KOPT-K1 (cell line): ENCODE results near the gene POLD2.
A peak's percentile ranks its signal among the peaks of the same experiment; 100 is the strongest.

Experiments used
- H3K27ac ChIP-seq: fragments of 200-600 bp; sonication (generic); 2 replicates; pipeline ENCODE4 v1.5.1; 2016; ENCODE audit warnings: antibody characterized with exemption, mild to moderate bottlenecking, low read depth, low read length; ENCODE audit not compliant: poor library complexity, severe bottlenecking
- H3K36me3 ChIP-seq: fragments of 200-600 bp; sonication (generic); 2 replicates; pipeline ENCODE4 v1.5.1; 2017; ENCODE audit warnings: antibody characterized with exemption, mild to moderate bottlenecking, low read length, moderate library complexity; ENCODE audit not compliant: insufficient read depth
- H3K9me3 ChIP-seq: fragments of 200-600 bp; sonication (generic); 2 replicates; pipeline ENCODE4 v1.5.1; 2017; ENCODE audit warnings: antibody characterized with exemption, low read length, mild to moderate bottlenecking; ENCODE audit not compliant: insufficient read depth, poor library complexity, severe bottlenecking

The POLD2 gene

DNA sequence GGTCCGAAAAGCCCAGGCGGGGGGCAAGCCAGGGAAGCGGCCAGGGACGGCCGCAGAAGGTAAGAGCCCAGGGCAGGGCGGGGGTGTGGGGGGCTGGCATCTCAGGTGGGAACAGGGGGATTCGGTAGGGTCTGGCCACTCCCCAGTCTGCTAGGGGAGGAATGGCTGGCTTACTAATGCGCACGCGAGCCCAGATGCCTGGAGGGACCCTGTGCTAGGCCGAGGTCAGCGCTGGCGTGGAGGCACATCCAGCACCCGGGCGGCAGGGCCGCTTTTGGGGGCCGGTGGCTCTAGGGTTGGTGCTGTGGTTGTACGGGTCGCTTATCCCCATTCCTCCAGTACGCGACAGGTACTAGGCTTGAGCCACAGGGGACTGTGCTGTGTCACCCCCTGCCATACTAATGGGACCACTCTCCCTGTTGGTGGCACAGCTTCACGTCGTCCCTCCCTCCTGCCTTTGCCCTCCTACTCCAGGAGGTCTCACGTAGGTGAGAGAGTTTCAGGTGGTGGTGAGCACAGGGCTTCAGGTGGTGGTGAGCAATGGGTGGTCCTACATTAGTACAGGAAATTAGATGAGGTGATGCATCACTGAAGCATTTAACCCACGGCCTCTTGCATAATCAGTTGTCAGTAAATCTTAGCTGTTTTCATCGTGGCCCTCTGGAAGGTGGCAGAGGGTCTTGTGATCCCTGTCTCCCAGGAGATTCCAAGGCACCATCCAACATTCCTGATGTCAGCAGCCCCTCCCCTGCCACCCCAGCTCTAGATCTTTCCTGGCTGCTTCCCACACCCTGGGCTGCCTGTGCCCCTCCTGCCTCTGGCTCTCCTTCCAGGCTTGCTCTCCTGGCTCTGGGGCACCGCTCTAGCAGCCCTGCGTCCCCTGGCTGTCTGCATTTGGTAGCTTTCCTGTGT, 18.2 kb downstream of the POLD2 start:
- peaks cover 54% of the 10 kb centered on the region for H3K36me3 ChIP-seq
- peak overlapping the region; percentile 100 for H3K27ac ChIP-seq
- H3K9me3 ChIP-seq = no peaks in the 10 kb centered on the region

- no peaks in the 10 kb centered on the region for H3K9me3 ChIP-seq
- H3K27ac ChIP-seq = peak within 1 kb of the TSS; percentile 100
- peaks cover 45% of the 10 kb centered on the region for H3K36me3 ChIP-seq
Measured at GRCh38 chr7:44103923-44104859, 19.2 kb downstream of the POLD2 start, which contains the start of gene AEBP1. AEBP1 (plus strand) TSS chr7:44104345; CDS start chr7:44104666, 321 bp downstream.

DNA sequence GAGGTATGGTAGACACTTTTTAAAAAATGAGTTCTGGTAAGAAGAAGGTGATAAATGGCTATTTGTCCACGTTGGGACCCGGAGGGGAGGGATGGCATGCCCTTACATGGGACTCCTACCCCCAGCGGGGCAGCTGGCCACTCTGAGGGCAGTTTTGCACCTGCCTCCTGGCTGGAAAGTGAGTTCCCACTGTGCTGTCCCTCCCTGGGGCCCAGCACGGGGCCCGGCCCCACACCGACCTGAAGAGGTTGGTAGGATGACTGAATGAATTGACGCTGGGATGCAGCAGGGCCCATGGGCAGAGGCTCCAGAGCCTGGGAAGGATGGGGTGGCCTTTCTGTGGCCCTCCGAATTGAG, 19.8 kb downstream of the POLD2 start:
- Histone ChIP-seq H3K9me3 (no peaks in the 10 kb centered on the region), H3K36me3 (peaks cover 38% of the 10 kb centered on the region), H3K27ac (peak overlapping the region; percentile 100)

DNA sequence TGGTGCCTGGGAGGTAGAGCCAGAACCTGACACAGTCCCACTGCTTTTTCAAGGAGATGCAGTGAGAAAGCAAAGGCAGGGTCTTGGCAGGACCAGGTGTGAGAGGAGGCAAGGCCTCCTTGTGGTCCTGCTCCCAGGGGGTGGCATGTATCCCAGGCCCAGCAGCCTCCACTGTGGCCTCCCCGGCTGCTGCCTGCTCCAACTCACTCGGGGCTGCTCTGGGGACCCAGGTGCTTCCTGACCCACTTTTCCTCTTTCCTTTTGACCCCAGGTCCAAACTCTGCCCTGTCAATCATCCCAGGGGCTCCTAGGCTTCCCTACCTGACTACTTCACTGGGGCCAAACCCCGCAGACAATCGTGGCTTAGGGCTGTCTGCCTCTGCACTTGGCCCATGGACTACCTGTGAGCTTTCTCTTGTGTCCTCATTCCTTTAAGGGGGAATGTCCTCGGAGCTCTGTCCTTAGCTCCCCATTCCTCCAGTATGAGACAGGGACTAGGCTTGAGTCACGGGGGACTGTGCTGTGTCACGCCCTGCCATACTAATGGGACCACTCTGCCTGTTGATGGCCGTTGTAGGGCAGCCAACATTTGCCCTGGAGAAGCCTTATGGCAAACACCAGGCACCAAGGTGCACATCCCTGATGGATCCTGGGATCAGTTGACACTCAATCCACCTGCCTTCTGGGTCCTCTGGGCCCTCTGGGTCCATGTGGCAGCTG, 20.3 kb downstream of the POLD2 start:
- Histone ChIP-seq H3K36me3 (peaks cover 33% of the 10 kb centered on the region), H3K27ac (peak overlapping the region; percentile 100)

DNA sequence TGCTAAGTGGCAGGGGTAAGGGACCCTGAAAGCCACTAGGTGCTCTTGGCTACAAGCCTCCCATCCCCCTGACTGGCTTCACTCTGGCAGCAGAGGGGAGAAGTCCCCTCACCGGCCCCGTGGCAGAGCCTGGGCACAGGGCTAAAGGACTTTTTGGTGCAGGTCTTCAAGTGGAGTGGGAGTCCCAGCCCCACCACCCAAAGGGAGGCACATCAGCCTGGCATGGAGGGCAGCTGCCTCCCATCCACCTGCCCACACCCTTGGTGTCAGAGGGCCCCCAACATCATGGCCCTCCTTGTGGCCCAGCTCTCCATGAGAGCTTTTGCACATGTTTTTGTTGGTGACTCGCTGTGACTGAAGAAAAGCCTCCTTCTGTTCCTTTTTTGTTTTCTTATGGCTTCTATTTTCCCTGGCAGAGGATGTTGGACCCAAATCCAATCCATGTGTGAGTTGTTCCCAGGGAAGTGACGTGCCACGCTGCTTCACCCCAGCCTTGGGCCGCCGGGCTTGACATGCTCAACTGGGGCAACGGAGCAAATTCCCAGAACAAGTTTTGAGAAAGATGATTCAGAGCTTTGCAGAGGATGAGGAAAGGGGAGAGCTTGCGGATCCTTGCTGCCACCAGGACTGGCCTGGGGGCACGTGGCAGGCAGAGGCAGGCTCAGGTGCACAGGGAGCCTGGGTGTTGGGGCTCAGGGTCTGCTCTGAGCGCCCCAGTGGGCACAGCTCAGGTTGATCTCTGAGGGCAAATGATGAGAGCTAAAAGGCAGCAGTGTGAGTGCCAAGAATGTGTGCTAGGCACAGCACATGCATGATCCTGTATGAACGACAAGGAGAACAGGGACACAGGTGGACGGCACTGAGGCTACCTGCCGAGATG, 21.1 kb downstream of the POLD2 start:
- Histone ChIP-seq H3K9me3 (no peaks in the 10 kb centered on the region), H3K36me3 (peaks cover 25% of the 10 kb centered on the region), H3K27ac (peak overlapping the region; percentile 100)

More for the DNA sequence above, 20.3 kb downstream of the POLD2 start:
- no peaks in the 10 kb centered on the region for H3K9me3 ChIP-seq

DNA sequence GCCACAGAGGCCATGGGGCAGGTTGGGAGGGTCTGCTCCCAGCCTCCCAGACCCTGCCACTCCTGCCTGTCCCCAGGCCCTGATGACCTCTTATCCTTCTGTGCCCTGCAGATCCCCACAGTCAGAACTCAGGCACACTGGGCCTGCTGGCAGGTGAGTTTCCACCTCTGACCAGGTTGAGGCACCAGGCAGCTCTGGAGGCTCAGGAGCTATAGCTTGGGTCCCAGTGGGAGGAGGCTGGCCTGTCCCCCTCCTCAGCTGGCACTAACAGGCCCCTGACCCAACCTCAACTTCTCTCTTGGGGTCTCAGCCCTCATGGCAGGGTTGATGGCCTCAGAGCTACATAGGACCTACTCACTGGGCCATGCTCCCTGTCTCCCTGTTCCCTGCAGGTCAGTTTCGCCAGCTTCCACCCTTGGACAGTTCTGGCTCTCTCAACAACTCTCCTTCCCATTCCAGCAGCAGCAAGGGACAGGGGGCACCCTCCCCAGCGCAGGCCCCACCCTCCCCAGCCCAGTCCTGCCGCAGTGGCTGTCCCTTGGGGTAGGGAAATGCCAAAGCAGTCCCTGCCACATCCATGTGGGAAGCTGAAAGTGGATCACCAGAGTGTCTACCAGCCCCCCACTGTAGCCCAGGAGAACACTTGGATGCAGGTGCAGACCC, 21.9 kb downstream of the POLD2 start:
- peak overlapping the region; percentile 100 for H3K27ac ChIP-seq
- peaks cover 17% of the 10 kb centered on the region for H3K36me3 ChIP-seq
- H3K9me3 ChIP-seq = no peaks in the 10 kb centered on the region

DNA sequence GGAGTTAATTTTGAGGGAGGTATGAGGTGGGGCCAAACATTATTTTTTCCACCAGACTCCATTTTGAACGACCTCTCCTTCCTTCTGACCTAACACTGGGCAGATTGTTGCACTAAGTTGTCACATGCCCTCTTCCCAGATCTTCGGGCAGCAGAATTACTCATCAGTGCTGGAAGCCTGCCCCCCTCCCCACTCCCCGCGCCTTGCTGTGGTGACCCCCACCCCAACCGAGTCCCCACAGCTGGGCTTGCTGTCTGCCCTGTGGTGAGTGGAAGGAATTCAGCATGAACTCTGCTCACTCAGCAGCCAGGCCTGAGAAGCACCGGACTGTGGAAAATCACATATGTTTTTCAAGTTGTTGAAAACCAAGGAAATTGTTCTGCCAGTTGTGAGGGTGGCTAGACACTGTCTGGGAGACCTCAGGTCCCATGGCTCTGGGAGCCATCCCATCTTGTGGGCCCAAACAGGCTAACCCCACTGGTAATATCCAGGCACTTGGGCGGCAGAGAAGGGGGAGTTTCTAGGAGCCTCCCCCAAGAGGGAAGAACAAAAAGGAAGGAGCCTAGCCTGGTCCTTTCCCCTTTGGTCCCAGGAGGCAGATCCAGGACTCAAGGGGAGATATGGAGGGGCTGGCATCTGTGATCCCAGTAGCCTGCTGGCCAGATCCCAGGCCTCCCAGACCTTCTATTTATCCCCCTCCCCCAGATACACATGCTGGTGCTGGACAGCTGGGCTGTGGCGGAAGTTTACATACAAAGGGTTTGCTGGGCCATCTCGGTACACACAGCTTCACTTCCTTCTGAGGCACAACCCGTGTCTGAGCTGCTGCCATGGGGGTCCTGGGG, 22.7 kb downstream of the POLD2 start:
- H3K36me3 ChIP-seq = peaks cover 10% of the 10 kb centered on the region
- peak overlapping the region; percentile 100 for H3K27ac ChIP-seq
- H3K9me3 ChIP-seq = no peaks in the 10 kb centered on the region

DNA sequence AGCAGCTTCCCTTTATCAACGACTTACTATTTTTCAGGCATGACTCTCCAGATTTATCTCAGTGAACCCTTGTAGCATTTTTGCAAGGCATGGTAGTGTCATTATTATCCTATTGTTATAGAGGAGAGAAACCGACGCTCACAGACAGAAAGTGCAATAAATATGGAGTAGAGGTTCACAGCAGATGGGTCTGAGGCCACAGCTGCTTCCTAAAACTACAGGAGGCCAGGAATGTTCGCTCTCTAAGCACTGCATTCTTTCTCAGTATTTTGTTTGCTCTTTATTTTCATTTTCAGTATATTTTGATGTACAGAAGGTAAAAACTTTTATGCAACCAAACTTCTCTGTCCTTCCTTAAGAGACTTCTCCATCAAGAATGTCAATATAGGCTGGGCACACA, 23.7 kb downstream of the POLD2 start:
- H3K27ac ChIP-seq = peak overlapping the region; percentile 100
- H3K36me3 ChIP-seq = no peaks in the 10 kb centered on the region
- H3K9me3 ChIP-seq = no peaks in the 10 kb centered on the region

GRCh38 chr7:44098092-44099068, 25.0 kb downstream of the POLD2 start:
- Histone ChIP-seq H3K9me3 (peaks cover 4% of the 10 kb centered on the region), H3K27ac (peak overlapping the region; percentile 100)

GRCh38 chr7:44097064-44097932, 26.1 kb downstream of the POLD2 start:
- no peaks in the 10 kb centered on the region for H3K36me3 ChIP-seq
- peak overlapping the region; percentile 100 for H3K27ac ChIP-seq
- H3K9me3 ChIP-seq = peaks cover 10% of the 10 kb centered on the region

More at GRCh38 chr7:44098092-44099068, 25.0 kb downstream of the POLD2 start:
- no peaks in the 10 kb centered on the region for H3K36me3 ChIP-seq

DNA sequence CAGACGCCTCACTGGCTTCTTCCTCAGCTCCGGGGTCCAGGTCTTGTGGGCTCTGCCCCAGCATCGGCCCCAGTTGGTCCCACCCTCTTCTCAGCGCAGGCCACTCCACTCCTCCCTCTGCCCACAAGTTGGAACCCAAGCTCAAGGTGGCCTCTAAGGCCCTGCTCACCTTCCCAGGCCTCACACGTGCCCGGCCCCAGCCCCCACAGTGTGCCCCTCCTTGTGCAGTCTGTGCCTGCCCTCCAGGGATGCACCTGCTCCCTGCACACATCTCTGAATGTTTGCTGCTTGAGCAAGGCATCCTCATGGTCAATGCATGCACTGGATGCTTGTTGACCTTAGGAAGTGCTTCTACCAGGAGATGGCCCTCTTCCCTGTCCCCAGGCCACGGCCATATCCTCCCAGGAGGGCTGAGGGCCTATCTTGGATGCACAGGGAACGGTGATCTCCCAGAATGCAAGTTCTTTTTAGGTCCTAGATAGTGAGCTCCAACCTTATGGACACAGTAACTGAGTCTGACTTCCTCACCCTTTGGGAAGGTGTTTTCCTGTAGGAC, 26.9 kb downstream of the POLD2 start:
- H3K36me3 ChIP-seq = no peaks in the 10 kb centered on the region
- H3K27ac ChIP-seq = peak overlapping the region; percentile 100
- H3K9me3 ChIP-seq = peaks cover 10% of the 10 kb centered on the region
